ENCODE measurements around the gene TENT5C.

TENT5C gene

DNA sequence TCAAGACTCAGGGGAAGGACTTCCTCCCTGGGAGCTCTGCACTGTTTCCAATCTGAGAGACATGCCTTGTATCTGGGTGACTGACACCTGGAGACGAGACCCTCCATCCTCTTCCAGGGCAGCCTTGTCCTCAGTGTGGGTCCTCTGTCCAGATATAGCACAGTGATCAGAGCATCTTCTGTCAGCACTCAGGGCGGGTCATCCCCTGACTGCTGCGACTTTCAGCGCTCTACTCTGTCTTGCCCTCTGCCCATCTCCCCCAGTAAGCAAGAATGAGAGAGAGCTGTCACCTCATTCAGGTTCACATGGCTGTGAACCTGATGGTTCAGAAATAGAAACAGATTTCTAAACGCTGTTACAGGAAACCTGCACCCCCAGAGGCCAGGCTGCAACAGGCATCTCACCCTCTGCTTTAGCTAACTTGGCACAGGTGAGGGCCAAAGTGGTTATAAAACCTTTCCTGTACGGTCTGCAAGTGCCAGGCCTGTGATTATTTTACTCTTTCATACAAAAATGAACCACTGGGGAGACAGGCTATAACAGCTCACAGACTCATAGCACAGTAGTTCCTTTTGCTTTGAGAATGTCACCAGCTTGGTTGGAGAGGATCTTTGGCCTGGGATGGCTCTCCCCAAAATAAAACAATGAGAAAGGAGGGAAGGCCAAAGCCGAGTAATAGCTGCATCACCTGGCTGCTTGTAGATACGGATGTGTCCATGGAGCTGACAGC is 11.4 kb upstream of the TENT5C start:
- no peak for DNase-seq

DNA sequence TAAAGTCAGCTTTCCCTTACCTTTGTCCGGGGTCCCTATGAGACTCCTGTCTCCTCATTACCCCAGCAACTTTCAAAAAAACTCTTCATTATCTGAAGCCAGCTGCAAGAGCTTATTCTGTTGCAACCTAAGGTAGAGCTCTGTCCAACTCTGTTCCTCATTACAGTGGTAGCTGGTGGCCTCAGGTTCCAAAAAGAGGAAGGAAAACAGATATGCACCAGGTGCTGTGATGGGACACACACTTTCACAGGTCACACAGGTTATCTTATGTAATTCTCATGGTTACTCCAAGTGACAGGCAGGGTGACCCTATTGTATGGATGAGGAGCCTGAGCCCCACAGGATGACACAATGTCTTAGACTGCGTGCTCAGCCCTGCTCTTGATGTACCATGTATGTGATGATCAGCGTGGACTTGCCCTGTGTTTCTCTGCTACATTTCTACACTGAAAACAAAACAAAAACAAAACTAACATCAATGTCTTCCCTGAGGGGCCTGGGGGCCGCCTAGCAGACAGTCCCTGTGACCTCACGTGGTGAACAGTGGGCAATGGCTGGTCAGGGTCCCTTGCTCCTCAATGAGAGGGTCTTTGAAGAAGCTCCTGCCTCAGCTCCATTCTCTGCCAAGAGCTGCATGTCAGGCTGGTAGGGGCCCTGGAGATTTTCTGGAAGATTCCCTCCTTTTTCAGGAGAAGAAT is 9.7 kb upstream of the TENT5C start:
- peak; percentile 25 for DNase-seq

DNA sequence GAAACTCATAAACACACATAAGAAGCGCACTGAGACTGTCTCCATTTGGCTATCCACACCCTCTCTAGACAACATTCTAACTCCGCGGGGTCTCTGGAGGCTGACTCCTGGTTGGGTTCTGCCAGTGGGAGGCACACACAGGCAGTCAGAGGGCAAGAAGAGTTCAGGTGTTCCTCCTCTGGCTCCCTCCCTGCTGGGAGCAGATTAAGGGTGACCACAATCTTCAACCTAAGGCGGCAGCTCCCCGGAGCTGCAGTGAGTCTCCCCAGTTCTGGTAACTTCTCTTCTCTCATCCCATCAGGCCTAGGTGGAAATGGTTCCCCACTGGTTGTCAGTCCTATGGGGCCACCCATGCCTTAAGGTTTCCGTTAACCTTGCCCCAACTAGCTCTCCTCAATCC is 7.4 kb upstream of the TENT5C start:
- no peak for DNase-seq

DNA sequence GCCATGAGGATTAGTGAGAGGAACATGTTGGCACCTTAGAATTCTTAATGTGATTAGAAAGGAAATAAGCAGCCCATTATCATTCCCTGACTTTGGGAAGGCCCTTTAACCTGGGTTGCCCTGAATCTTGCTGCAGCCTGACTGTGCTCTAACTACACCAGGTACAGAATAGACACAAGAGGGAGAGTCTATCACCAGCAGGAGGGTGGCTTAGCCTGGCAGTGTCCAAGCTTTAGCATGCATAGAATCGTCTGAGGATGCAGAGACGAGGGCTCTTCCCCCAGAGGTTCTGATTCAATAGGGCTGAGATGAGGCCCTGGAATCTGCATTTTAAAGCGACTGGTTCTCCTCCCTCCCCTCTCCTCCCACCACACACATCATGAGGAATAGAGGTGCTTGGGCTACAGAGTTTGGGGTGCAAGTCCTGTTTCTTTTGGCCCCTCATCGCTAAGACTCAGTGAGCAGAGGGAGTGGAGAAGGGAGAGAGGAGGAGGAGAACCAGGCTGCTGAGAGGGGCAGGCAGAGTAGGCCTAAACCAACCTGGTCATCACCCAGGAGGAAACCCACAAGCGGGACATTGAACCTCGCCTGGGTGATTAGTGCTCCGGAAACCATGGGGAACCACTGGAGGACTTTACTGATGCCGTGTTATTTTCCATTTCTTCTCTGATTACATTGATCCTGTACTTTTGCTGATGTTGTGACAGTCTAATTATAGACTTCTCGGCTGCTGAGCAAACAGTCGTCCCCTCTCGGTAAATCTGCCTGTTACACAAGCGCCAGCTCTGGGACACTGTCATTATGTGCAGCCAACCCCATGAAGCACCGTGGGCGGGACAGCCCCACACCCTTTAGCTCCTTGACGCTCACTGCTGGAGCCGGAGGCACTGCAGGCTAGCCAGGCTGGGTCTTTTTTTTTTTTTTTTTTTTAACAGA is 6.3 kb upstream of the TENT5C start:
- no peak for DNase-seq

DNA sequence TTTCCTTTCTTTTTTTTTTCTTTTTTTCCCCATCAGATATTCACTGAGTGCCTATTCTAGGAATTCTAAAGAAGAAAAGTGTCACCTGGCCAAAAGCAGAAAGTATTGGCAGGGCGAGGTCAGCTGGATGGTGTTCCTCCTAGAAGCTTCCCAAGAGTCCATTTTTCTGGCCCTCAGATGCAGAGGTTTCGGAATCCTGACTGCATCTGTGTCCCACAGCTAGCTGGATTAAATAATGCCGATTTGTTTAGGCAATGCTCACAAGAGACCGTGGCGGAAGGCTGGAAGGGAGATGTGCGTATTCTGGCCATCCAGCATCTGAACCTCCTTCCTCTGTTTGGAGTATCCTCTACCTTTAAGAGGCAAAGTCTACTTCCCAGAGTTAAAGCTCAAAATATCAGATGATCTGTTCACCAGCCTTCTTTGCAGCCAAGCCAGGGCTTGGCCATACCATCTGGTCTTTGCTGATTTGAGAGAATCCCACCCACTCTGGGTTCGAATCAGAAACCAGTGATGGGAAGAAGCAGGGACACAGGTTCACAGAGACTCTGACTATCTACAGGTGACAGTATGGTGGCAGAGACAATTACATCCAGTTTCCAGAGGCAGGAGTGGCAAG is 5.4 kb upstream of the TENT5C start:
- DNase-seq, result no peak

DNA sequence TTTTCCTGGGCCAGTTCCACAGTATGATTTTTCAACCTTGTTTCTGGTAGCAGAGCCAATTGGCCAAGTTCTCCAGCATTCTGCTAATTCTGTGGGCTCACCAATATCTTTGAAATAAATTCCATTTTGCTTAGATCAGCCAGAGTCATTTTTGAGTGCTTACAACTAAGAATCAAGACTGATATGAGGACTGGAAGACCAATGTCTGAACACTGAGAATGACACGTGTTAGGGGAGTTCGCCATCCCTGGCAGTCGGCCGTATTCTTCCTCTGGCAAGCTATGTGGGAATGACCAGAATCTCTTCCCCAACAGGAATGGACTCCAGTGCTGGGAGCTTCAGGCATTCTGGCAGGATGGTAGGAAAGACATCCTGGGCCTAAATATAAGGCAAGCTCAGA is 4.9 kb upstream of the TENT5C start:
- DNase-seq, result no peak

DNA sequence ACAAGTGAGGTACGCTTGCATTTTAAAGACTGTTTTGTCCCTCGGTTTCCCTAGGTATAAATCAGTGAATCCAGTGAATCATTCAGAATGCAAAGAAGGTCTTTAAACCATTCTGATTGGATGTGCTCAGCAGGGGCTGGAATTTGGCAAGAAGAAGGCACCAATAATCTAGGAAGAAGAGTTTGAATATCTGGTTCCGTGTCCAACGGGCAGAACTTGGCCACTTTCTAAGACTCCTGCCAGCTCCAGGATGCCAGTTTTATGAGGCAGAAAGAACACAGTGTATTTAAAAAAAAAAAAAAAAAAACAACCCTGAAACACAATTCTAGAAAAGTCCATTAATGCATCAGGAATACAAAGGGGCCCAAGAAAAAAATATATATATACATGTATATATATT is 3.0 kb upstream of the TENT5C start:
- DNase-seq, result no peak

DNA sequence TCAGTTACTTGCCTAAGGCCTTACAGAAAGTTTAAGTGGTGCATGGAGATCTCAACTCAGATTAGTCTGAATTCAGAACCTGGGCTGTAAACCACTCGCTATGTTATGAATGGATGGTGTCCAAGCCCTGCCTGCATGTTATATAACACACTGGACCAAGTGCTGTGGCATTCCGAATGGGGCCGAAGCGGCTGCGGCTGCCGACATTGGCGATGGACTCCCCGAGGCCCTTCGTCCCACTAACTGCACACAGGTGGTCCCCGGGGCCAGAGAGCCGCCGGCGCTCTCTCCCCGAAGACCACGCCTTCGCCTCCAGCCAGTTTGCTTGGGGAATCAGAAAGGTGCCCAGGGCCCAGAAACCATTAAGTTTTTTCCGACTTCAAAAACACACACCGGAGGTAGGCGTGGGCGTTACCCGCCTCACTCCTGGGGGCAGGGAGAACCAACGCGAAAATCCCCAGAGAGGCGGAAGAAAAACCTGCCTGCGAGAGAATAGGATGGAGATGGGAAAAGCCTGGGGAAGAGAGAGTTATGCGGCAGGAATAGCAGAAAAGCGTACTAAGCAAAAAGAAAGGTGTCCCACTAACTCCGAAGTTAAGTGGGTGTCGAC is 579 bp upstream of the TENT5C start:
- DNase-seq, result no peak

DNA sequence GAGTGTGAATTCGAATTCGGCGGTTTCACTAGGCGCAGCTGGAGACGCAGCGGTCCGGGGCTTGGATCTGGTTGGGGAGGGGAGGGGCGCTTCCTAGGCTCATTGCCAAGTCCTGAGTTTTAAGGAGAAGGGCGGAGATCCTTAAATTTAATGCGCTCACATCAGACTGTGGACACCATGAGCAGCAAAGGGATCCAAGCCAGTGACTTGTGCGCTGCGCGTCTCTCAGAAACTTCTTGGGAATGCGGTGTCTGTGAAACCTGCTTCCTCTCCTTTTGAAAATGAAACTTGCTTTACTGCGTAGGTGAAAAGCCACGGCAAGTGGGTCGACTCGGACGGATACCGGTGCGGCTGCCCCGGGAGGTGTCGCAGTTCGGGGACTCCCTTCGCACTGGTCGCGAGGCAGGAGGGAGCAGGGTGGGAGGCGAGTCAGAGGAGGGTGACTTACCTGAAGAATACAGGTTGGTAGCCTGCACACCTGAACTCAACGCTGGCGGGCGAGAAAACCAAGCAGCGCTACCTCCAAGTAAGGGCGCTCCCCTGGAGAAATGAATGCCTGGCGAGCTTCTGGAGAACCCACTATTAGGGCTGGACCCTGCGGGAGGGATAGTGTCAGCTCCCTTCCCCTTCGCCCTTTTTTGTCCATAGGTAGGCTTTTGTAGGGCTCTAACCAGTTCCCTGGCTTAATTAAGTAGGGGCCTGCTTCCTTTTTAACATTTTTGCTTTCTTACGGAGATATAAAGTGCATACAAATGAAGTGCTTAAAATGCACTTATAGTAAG is 992 bp downstream of the TENT5C start:
- DNase-seq, result peak; percentile 66

DNA sequence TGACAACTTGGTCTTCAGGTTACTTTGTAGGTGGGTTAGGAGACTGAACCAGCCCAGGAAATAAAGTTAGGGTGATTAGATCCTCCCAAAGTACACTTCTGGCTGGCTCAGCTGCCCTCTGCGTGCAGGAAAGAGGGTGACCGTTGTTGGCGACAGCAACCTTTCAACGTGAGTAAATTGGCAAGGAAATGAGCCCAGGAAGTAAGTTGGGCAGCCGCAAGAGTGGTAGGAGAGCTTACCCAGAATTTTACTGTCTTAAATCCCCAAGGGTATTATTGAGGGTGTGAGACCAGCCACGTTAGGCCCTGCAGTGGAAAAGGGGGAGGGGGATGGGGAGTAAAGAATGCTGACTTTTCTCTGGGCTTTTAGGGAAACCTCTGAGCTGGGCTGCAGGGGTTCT is 1.6 kb downstream of the TENT5C start:
- peak; percentile 61 for DNase-seq

DNA sequence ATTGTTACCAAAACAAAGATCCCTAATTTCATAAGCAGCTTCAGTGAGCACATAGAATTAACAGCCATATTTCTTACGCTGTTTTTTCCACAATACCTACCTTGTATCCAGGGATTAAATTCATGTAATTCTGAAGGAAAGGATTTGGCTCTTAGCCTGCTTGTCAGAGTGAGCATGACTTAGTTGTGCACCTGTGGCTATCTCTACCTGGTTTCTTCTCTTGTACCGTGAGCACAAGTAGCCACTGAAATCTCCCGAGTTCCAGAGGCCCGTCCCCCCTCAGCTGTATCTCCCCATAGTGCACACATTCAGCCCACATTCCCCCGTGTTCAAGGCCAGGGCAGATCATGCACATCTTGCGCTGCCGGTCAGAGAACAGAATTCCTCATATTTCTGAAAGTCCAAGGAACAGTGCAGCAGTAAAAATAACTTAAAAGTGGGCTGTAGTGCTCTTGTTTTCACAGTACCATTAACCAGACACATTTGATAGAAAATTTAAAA is 2.3 kb downstream of the TENT5C start:
- no peak for DNase-seq

DNA sequence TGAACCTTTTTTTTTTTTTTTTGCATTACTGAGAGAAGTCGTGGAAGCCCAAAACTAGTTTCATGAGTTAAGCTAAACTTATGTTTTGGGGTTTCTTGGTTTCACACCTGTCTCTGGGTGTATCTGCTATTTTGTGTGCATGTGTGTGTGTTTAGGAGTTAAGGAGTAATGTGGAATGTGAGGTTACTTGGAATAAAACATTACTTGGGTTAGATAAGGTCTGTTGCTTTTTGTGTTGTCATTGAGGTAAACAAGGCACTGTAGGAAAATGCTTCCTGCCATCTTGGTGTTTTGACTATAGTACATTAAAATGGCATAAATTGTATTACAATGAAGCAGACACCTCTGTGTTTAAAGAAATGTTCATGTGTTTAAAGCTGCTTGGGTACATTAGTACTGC is 2.9 kb downstream of the TENT5C start:
- no peak for DNase-seq

DNA sequence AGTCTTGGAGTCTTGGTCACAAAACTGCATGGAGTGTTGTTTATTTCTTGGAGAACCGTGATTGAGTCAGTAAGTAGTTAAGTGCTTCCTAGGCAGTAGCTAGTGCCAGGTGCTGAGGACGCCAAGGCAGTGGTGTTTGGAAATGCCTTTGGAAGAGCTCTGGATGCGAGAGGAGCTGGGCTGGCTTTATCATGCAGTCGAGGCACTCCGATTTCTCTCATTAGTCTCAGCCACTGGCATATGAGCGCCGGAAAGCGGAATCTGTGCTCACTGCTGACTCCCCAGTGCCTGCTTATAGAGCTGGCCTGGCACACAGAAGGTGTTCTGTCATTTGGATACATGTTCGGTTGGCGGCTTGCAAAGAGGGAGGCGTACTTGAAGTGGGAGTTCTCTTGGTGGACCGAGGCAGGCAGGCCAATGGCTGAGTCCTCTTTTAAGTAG is 3.6 kb downstream of the TENT5C start:
- DNase-seq, result no peak

DNA sequence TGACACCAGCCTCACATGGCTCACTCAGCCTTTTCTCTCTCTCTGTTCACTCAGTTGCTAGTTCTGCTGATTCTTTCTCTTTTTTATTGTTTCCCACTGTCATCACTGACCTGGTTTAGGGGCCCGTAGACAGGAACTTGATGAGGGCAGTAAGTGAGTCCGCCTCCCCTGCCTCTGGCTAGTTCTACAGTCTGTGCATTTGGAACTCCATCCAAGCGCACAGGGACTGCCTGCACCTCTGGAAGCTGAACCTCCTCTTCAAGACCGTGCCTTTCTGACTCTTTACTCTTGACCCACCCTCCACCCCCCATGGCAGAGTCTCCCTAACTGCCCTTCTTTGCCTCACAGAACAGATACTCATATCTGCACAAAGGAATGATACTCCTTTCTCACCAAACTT is 4.2 kb downstream of the TENT5C start:
- DNase-seq, result no peak

DNA sequence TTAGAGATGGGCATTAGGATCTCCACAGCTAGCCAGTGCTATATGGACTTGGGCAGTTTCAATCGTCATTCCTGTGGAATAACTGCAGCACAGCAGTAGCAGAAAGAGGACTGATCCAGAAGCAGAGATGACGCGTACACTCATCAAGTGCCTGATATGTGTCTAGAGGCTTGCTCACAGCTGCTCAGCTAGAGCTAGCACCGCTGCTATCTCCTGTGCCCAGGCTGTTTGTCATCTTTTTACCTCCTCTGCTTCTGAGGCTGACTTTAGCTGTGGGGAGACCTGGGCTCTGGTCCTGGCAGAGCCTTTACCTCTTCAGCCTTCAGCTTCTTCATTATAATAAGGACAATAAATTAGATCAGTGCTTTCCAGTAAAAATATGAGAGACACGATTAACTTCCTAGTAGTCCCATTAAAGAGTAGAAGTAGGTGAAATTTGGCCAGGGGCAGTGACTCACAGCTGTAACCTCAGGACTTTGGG is 5.3 kb downstream of the TENT5C start:
- no peak for DNase-seq

DNA sequence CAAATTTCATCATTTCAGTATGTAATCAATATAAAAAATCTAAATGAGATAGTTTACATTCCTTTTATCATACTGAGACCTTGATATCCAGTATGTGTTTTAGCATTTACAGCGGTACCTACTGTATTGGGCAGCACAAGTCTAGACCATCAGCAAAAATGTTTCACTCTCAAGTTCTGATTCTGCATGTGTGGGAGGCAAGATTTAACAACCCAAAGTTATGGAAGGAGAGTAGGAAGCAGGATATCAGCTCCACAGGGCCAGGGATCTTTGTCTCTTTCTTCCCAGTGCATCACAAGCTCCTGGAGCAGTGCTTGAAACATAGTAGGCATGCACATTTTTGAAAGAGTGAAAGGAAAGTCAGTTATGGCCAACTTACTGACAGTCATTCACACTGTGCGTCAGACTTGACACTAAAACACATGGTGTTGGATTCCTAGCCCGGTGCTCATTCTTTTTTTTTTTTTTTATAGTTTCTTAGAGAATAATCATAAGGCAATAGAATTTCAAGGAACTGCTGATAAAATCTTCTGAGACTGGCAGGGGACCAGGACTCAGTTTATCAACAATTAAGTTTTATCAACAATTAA is 6.1 kb downstream of the TENT5C start:
- DNase-seq, result no peak

DNA sequence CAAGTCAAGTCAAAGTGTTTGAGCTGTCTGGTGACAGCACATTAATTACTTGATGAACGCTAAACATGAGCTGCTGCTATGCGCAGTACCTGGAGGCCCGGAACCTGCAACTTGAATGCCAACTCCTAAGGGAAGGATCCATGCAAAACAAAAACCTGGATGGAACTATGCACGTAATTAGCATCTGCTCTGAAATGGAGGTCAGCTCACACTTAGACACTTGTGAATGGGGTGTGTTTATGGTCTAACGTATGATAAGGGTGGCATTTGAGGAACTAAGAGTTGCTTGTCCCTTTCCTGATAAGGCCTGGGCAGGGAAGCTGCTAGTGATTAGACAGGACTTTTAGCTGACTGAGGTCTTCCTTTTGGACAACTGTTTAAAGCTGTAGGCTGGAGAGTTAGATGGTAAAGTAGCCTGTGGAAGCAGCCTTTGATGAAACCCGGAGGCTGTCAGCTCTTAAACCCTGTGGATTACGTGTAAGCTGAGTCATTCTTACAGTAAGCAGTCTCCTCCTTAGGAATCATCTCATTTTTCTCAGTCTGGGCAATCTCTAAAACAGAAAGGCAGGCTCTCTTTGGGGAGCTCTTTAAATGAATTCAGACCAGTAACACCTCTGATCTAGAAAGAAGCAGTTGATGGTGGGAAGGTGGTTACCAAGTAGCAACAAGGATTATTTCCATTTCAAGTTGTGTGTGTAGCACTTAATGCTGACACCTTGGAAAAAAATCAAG is 6.8 kb downstream of the TENT5C start:
- DNase-seq, result no peak

DNA sequence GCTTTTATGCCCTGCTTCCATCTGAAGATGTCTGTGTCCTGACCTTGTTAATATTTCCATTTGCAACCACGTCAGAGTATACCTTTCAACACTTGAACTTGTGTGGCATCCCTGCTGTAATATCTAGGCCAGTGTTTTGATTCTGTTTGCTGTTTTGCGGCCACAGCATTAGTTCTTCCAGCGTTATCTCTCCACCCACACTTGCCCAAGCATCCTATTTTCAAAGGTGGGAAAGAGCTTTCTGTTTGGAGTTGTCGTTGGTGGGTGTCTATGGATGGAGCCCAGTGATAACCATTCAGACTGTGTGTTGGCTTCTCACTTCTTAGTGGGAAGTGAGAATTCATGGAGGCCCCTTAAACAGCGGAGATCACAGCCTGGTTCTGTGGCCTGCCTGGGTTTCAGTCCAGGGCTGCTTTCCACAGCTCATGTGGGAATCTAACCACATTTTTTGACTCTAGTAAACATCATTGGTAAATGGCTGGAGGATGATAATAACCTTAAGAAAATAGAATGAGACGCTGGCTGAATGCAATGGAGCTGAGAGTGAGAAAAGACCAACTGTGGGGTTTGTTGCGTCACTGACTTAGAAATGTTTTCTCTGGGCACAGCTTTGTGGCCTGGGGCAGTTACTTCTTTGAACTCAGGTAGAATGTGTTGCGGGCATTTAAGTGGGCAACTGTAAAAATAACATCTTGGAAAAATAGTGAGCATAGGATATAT is 7.6 kb downstream of the TENT5C start:
- DNase-seq, result no peak

DNA sequence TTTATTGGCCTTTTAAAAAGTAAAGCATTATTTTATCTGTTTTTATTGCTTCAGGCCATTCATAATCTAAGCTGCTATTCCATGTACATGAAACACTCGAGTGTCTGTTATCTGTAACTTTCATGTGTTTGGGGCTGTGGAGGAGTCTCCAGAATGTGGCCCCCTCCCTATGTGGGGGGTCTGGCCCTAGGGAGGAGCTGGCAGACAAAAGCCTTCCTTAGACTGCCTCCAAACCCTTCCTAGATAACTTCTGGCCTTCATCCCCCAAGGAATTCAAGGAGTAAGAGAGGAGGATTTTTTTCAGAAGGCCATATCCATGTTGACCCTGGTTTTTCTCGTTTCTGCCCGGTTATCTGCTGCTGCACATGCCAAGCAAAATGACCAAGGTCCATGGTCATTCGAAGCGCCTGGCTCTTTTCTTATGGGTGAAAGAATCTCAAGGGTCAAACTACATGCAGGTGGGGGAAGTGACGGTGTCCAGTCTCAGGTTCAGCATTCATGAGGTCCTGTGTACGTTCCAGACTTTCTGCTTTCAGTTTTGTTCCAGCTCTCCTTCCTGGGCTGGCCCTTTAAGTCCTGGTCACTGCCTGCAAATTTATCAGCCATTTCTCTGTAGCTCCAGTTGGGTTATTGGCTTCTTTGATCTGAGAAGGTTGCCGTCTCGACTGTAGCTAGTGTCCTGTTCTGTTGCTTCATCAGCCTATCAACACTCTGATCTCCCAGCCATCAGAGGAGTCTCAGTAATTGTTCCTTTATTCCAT is 8.3 kb downstream of the TENT5C start:
- DNase-seq, result no peak
